ENCODE data around the gene ATP11A.

GRCh38 chr13:112868308-112868707 lies 178.5 kb downstream of the ATP11A start:
- no peak for TF ChIP-seq ZNF473 (tag by site-specific recombination; IDR thresholded peaks at IDR 0.05)
- TF ChIP-seq YY1 (tag by site-specific recombination; IDR thresholded peaks at IDR 0.05) = no peak
- TF ChIP-seq ZNF214 (tag by site-specific recombination; IDR thresholded peaks at IDR 0.05; ENCODE audit: borderline replicate concordance) = no peak
- no peak for TF ChIP-seq CTCF (tag by site-specific recombination; IDR thresholded peaks at IDR 0.05)
- no peak for TF ChIP-seq ZNF324 (tag by site-specific recombination; IDR thresholded peaks at IDR 0.05)
- no peak for TF ChIP-seq ZBTB6 (tag by site-specific recombination; IDR thresholded peaks at IDR 0.05)
- TF ChIP-seq ZNF266 (tag by site-specific recombination; IDR thresholded peaks at IDR 0.05; ENCODE audit: low read depth) = no peak
- no peak for TF ChIP-seq ZNF24 (tag by site-specific recombination; IDR thresholded peaks at IDR 0.05)
- TF ChIP-seq MZF1 (tag by site-specific recombination; IDR thresholded peaks at IDR 0.05; ENCODE audit: borderline replicate concordance) = no peak
- no peak for TF ChIP-seq HOXA7 (CRISPR knock-in tag; IDR thresholded peaks at IDR 0.05; ENCODE audit: borderline replicate concordance)
- TF ChIP-seq KLF9 (tag by site-specific recombination; IDR thresholded peaks at IDR 0.05; ENCODE audit: low read depth) = no peak
- TF ChIP-seq ZNF146 (tag by site-specific recombination; IDR thresholded peaks at IDR 0.05) = no peak
- no peak for TF ChIP-seq ZNF274 (IDR thresholded peaks at IDR 0.05; ENCODE audit: low read length)
- TF ChIP-seq ZNF274 (tag by site-specific recombination; IDR thresholded peaks at IDR 0.05; ENCODE audit: borderline replicate concordance) = no peak
- no peak for TF ChIP-seq TRIM28 (IDR thresholded peaks at IDR 0.05; ENCODE audit: borderline replicate concordance, low read length)

Data from HEK293 (cell line).